Measurements from ENCODE around the gene SGK1.

SGK1 gene

DNA sequence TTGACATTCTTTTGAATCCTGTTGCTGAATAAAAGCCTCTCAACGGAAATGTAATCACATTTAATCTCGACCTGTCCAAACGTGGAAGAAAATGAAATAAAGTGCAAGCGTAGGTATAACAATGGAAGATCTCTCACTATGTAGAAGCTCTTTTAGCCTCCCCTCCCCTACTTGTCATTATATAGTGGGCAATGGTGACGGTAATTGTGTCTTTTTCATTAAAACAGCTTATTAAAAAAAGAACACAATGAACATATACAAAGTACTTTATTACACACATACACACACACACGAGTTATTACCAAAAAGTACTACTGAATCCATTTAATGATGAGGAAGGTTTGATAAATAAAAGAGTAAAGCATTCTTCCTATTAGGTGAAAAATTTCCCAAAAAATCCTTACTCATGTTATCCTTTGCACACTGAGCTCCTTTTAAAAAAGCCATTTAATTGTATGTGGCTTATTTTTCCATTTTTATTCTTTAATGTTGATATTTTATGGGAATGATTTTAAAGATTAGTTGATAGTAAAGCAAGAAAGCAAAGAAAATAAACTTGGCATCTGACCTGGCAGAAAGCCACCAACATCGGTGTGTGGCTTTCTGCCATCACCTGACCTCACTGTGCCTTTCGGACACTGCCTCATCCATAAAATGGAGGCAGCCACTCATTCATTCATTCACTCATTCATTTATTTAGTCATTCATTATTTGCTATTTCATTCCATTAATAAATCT, 493 bp upstream of the SGK1 start:
- no peak for TF ChIP-seq CTCF (IDR thresholded peaks at IDR 0.05; ENCODE audit: insufficient read depth, missing control alignments)
- DNase-seq (ENCODE audit: insufficient read length, low spot score) (no peak), FAIRE-seq (no peak)

DNA sequence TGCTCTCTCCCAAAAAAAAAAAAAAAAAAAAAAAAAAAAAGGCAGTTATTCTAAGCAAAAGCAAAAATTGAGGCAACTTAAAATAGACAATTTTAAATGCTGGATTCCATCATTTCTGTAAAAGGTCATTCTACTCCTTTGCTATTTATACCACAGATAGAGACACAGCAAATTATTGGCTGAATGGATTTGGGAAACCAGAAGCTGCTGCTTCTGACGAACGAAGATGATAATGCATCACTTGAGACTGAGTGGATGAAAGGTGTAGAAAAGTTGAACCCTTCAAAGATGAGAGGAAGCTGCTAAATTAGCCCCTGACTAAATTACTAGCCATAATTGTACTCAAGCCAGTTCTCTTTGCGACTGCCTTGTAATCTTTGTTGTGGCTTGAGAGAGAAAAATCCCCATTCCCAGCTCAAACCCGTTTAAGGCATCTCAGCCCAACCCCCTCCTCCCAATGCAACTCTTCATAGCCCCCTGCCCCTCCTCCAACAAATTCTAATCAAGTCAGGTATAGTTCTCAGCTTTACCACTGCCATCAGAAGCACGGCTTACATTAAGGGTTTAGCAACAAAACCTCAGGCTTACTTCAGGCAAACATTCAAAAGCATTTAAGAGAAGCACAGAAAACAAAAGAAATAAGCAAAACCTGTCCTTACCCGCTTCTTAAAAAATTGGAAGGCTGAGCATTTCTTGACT, 1.0 kb downstream of the SGK1 start:
- FAIRE-seq (no peak), DNase-seq (ENCODE audit: insufficient read length, low spot score) (no peak)
- no peak for TF ChIP-seq CTCF (IDR thresholded peaks at IDR 0.05; ENCODE audit: insufficient read depth, missing control alignments)

DNA sequence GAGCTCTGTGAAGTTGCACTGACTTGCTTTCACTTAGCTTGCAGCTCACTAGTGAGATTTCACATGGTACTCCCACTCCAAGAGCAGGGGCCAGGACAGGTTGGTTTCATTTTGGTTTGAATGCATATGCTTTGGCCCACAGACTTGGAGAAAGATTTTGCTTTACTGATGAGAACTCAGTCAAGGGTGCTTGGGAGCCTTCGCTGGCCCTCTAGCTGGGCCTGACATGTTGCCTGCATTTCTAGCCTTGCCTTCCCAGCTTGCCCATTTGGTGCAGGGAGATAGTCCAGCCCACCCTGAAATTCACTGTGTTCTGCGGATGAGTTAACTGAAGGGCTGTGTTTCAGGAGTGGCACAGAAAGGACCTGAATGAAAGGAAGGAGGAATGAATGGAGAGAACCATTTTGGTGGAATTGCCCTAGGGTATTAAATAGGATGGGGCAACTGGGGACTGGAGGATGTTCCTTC, 1.9 kb downstream of the SGK1 start:
- no peak for DNase-seq (ENCODE audit: insufficient read length, low spot score)
- FAIRE-seq: no peak

DNA sequence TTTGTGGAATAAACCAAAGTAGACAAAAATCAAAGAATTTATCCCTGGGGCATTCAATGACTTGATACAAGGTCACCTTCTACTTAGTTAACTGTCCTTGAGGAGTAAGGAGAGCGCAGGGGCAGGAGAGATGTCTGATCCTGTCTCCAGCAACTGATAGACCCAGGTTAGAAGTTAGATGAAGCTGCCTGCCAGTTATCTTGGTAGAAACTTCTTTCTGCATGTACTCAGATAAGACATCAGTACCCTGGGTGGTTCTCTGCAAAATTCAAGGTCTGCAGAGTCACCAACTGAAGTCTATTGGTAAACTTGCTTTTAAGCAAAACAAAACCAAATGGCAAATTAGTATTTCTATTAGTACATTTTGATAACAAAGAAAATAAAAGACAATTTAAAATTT, 2.7 kb downstream of the SGK1 start:
- no peak for FAIRE-seq
- no peak for TF ChIP-seq CTCF (IDR thresholded peaks at IDR 0.05; ENCODE audit: insufficient read depth, missing control alignments)
- no peak for DNase-seq (ENCODE audit: insufficient read length, low spot score)

More for the DNA sequence above, 1.9 kb downstream of the SGK1 start:
- no peak for TF ChIP-seq CTCF (IDR thresholded peaks at IDR 0.05; ENCODE audit: insufficient read depth, missing control alignments)

GRCh38 chr6:134314006-134314821, 3.7 kb downstream of the SGK1 start:
- FAIRE-seq (peak; percentile 75), DNase-seq (ENCODE audit: insufficient read length, low spot score) (no peak)
- no peak for TF ChIP-seq CTCF (IDR thresholded peaks at IDR 0.05; ENCODE audit: insufficient read depth, missing control alignments)

DNA sequence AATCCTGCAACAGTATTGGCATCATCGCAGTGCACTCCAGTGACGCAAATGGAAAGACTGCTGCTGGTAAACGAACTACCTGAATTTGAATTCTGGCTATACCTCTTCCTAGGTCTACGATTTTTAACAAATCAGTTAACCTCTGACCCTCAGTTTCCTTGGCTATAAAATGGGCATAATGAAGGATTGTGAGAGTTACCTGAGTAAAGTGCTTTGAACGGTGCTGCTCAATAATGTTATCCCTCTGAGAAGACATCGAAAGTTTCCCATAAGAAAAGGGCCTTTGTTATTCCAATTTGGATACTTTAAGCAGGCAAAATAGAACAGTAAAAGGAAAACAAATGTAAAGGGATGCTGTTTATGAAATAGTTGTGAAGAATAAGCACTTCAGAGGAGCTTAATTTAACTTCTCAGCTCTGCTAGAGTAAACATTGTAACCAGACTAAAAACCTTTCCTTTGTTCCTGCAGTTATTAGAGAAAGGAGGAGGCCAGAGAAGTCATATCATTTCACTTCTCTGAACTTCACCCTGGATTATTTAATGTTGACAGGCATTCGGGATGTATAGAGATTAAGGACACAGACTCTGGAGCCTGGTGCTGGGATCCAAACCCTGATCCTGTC, 5.8 kb downstream of the SGK1 start:
- DNase-seq (ENCODE audit: insufficient read length, low spot score) (no peak), FAIRE-seq (no peak)
- no peak for TF ChIP-seq CTCF (IDR thresholded peaks at IDR 0.05; ENCODE audit: insufficient read depth, missing control alignments)
